Stimulated activated CD8-positive, alpha-beta memory T cell treated with anti-CD3 and anti-CD28 coated beads, Interleukin-15, amount 100 ng/mL, for 4 hours (primary cell): ENCODE measurements around the gene PCDH18.

Experiments
- DNase-seq, 2 donors: peaks; one replicate each; pipeline ENCODE4 v3.0.0-alpha.2; 2020; ENCODE audit warnings: low read depth in 2 of 2

Gene PCDH18

DNA sequence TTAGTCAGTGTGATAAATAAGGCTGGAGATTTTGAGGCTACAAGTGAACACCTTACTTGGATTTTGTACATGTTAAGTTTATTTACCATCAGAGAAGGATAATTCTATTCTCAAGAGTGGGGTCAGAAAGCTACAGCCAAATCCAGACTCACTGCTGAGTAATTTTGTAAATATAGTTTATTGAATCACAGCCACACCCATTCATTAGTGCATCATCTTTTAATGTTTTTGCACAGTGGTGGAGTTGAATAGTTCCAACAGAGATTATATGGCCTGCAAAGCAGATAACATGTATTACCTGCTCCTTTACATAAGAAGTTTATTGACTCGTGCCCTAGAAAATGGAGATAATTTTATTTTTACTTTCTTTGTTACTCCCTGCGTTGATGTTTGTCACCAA lies 60.4 kb downstream of the PCDH18 start:
- no peak for DNase-seq

DNA sequence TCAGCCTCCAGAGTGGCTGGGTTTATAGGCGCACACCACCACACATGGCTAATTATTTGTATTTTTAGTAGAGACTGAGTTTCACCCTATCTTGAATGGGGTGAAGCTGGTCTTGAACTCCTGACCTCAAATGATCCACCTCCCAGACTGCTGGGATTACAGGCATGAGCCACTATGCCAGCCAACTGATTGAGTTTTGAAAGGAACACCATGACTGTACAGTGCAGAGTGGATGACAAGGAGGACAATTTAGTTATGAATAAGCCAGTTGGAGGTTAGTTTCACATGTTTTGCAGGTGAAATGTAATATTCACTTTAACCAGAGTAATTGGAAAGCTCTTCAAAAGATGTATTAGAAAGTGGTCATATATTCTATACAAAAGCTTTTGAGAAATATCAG lies 60.8 kb downstream of the PCDH18 start:
- DNase-seq = no peak

DNA sequence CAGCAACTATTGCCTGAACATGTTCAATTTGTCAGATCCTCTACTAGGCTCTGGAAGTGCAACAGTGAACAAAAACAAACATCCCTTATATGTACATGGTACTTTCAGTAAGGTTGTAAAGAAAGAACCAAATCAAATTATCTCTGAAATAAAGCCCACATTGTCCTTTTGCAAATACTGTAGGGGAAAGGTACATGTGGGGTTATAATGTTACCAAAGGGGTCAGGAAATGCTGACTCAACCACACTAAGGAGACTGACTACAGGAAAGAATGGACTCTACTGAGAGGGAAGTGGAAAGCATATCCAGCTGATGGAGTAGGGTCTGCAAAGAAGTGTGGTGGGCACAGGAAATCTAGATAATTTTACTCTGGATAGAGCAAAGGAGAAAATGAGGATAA lies 61.5 kb downstream of the PCDH18 start:
- DNase-seq = no peak
